Endothelial cell of umbilical vein (primary cell): Measurements from ENCODE around the gene PELI3. TPM values are rescaled to one million over a fixed set of nuclear protein-coding genes. Genes with fewer than 3 reads are reported as not detected.

Experiments used
- BruUV-seq: library from RNA; stranded (reverse); fragments of 400-500 nt; replicated peaks from 2 replicates; lab custom pipeline; 2021; lab: Mats Ljungman, UMichigan
- CTCF ChIA-PET: fragments of 300-600, 350-600 bp; sonication (Branson Sonifier 250); formaldehyde crosslinking; loops from one replicate; lab custom pipeline; 2021; ENCODE audit warnings: antibody characterized with exemption, inconsistent platforms; lab: Charles Lee
- POLR2A ChIA-PET: fragments of 300-600, 350-600 bp; sonication (Branson Sonifier 250); formaldehyde crosslinking; loops from one replicate; lab custom pipeline; 2021; ENCODE audit warnings: antibody characterized with exemption, inconsistent platforms; lab: Charles Lee
- DNase-seq: peaks from one replicate; pipeline ENCODE4 v3.0.0-alpha.2; 2011; ENCODE audit warnings: low read depth, low spot score
- FAIRE-seq: peaks from 2 replicates; lab custom pipeline; 2011; peaks lifted over from hg19 to GRCh38; lab: Jason Lieb, UNC
- H2AFZ ChIP-seq: 2 replicates; pipeline ENCODE4 v1.6.0; 2012; ENCODE audit warnings: low read depth, low read length, control low read depth, inconsistent platforms
- H3K27ac ChIP-seq: 2 replicates; pipeline ENCODE4 v1.5.1; 2011; ENCODE audit warnings: low read depth, mild to moderate bottlenecking, control low read depth, low read length, moderate library complexity; ENCODE audit not compliant: insufficient read depth
- H3K27me3 ChIP-seq, 2 experiments: 2 replicates each; pipeline versions ENCODE4 v1.6.0 to v1.6.1; 2011; ENCODE audit warnings: low read length in 2 of 2, mixed read lengths in 1 of 2; ENCODE audit not compliant: control insufficient read depth in 2 of 2, insufficient read depth in 2 of 2
- H3K36me3 ChIP-seq, 2 experiments: 2 replicates in 1 of 2; 3 replicates in 1 of 2; pipeline ENCODE4 v1.5.1; 2011; ENCODE audit warnings: low read length in 2 of 2, mild to moderate bottlenecking in 1 of 2, moderate library complexity in 1 of 2; ENCODE audit not compliant: control insufficient read depth in 2 of 2, insufficient read depth in 2 of 2; ENCODE audit errors: extremely low read depth in 1 of 2
- H3K4me1 ChIP-seq: 3 replicates; pipeline ENCODE4 v1.5.1; 2011; ENCODE audit warnings: mild to moderate bottlenecking, low read length; ENCODE audit not compliant: control insufficient read depth, insufficient read depth; ENCODE audit errors: extremely low read depth
- H3K4me2 ChIP-seq: 2 replicates; pipeline ENCODE4 v1.6.1; 2011; ENCODE audit warnings: low read length, control low read depth, mixed read lengths; ENCODE audit not compliant: insufficient read depth
- H3K4me3 ChIP-seq, 3 experiments: fragments of 200-600 bp in 1 of 3; sonication (generic), shearing (Covaris generic) in 1 of 3; replicated peaks in 1 of 3; 2 replicates each; pipeline ENCODE4 v1.5.1; 2011 to 2016; ENCODE audit warnings: control low read depth in 3 of 3, low read length in 3 of 3, mild to moderate bottlenecking in 2 of 3, inconsistent platforms in 1 of 3, low read depth in 1 of 3, moderate library complexity in 1 of 3; ENCODE audit not compliant: insufficient read depth in 1 of 3
- H3K79me2 ChIP-seq: 2 replicates; pipeline ENCODE4 v1.6.0; 2012; ENCODE audit warnings: low read length, inconsistent platforms; ENCODE audit not compliant: control insufficient read depth, insufficient read depth
- H3K9ac ChIP-seq: replicated peaks from 2 replicates; pipeline ENCODE3; 2011; ENCODE audit warnings: low read length, control low read depth; ENCODE audit not compliant: insufficient read depth; ENCODE audit errors: extremely low read depth
- H3K9me1 ChIP-seq: replicated peaks from 3 replicates; pipeline ENCODE4 v1.6.0; 2011; ENCODE audit warnings: mild to moderate bottlenecking, low read length; ENCODE audit not compliant: control insufficient read depth, insufficient read depth; ENCODE audit errors: extremely low read depth
- H3K9me3 ChIP-seq: replicated peaks from 2 replicates; pipeline ENCODE4 v1.5.1; 2012; ENCODE audit warnings: low read length, inconsistent platforms; ENCODE audit not compliant: control insufficient read depth, insufficient read depth
- H4K20me1 ChIP-seq: replicated peaks from 2 replicates; pipeline ENCODE3; 2011; ENCODE audit warnings: mild to moderate bottlenecking, low read length; ENCODE audit not compliant: control insufficient read depth, insufficient read depth; ENCODE audit errors: extremely low read depth
- CTCF ChIP-seq, 2 donors: IDR thresholded peaks; 1 replicate in 1 of 2; 2 replicates in 1 of 2; pipeline ENCODE4 v1.5.1; 2011; ENCODE audit warnings: low read length in 2 of 2, mild to moderate bottlenecking in 2 of 2, moderate library complexity in 2 of 2, control low read depth in 1 of 2, inconsistent platforms in 1 of 2, low read depth in 1 of 2; ENCODE audit not compliant: insufficient read depth in 1 of 2; ENCODE audit errors: extremely low read depth in 1 of 2
- EZH2 ChIP-seq: IDR thresholded peaks from 2 replicates; pipeline ENCODE4 v1.6.1; 2012; ENCODE audit warnings: borderline replicate concordance, low read depth, mild to moderate bottlenecking, moderate library complexity, low read length, inconsistent platforms; ENCODE audit not compliant: severe bottlenecking
- FOS ChIP-seq: IDR thresholded peaks from 2 replicates; pipeline ENCODE4 v1.6.1; 2011; ENCODE audit warnings: mild to moderate bottlenecking, low read length, moderate library complexity, borderline replicate concordance; ENCODE audit not compliant: insufficient read depth
- JUN ChIP-seq: IDR thresholded peaks from 2 replicates; pipeline ENCODE4 v1.6.1; 2011; ENCODE audit warnings: borderline replicate concordance, low read depth; ENCODE audit not compliant: insufficient read length, insufficient read depth
- MAX ChIP-seq: IDR thresholded peaks from 2 replicates; pipeline ENCODE4 v1.6.1; 2011; ENCODE audit not compliant: insufficient read depth, insufficient read length
- MYC ChIP-seq: IDR thresholded peaks from one replicate; pipeline ENCODE4 v1.6.1; 2011; ENCODE audit warnings: mild to moderate bottlenecking, low read depth, low read length
- POLR2AphosphoS5 ChIP-seq: IDR thresholded peaks from 2 replicates; pipeline ENCODE4 v1.6.1; 2012; ENCODE audit warnings: low read depth, mild to moderate bottlenecking, control low read depth, low read length, moderate library complexity; ENCODE audit not compliant: insufficient read depth
- dilution Hi-C: fragments of 300-500 bp; cut with MboI; formaldehyde crosslinking; loops from one replicate; pipeline ENCODE4 v1.15.0; 2019; ENCODE audit warnings: low sequenced_read_pairs; ENCODE audit not compliant: extremely low pct_ligation_motif_present
- intact Hi-C: fragments of 100-400 bp; cut with micrococcal nuclease; formaldehyde crosslinking; loops from one replicate; pipeline ENCODE4 v1.10.0; 2022
- polyA plus RNA-seq, 4 experiments: library from polyadenylated mRNA; depleted of rRNA in 3 of 4; stranded (reverse) in 3 of 4; unstranded in 1 of 4; fragments of >200 nt; gene quantifications; 2 replicates each; pipeline versions ENCODE4 v1.2.1 to v1.2.3, GENCODE V29; 2011 to 2012; ENCODE audit warnings: missing spikeins in 1 of 4
- total RNA-seq: library from RNA; stranded (reverse); gene quantifications from 2 replicates; pipeline ENCODE4 v1.2.3, GENCODE V29; 2021

The PELI3 gene
- total and polyA plus RNA-seq, 2 donors (not counting 3 experiments of a cell fraction or from before 2014, with no cell fraction given), result 2.8 to 2.9 TPM

- Histone ChIP-seq H3K9me3 (no peaks in the 10 kb centered on the region), H3K9ac (no peak overlapping the region), H3K4me1 (no peaks in the 10 kb centered on the region), H4K20me1 (no peaks in the 10 kb centered on the region), H3K4me2 (no peak overlapping the region), H2AFZ (no peak overlapping the region), H3K27ac (no peak overlapping the region), H3K79me2 (no peaks in the 10 kb centered on the region), H3K4me3 (no peak overlapping the region), H3K36me3 (peaks cover 4 to 9% of the 10 kb centered on the region in 2 experiments), H3K9me1 (no peaks in the 10 kb centered on the region), H3K27me3 (no peaks in the 10 kb centered on the region)
- TF ChIP-seq JUN (no peak), FOS (no peak), CTCF (IDR thresholded peaks at IDR 0.05; ENCODE audit: extremely low read depth in 1 of 2, insufficient read depth in 1 of 2, low read depth in 1 of 2, low read length in 2 of 2) (no peak), POLR2AphosphoS5 (no peak), MAX (no peak), EZH2 (no peak), MYC (no peak)
- BruUV-seq, result no TSS peak
- dilution Hi-C loops, result no loop called here
- ChIA-PET POLR2A (no interaction called here), CTCF (interaction anchor here (1.0 to 7.5 kb wide), 5 partner anchors 11 to 69 kb away, joined by 3 to 87 read pairs (median 4); no protein-coding TSS in a partner anchor)
- no peak for DNase-seq
- intact Hi-C loops, result no loop called here
- FAIRE-seq, result no peak
Measured at GRCh38 chr11:66432597-66432996, 34.1 kb upstream of the PELI3 start.
